Kidney (tissue), 14 donors: Measurements from ENCODE around the gene KDELR3. TPM values are rescaled to one million over a fixed set of nuclear protein-coding genes. Genes with fewer than 3 reads are reported as not detected.

Experiments
- DNase-seq, 5 donors: peaks; one replicate each; pipeline ENCODE4 v3.0.0-alpha.2; 2013 to 2020
- FAIRE-seq: peaks from 2 replicates; lab custom pipeline; 2012; peaks lifted over from hg19 to GRCh38; lab: Jason Lieb, UNC
- H3K27ac ChIP-seq, 2 donors: one replicate each; pipeline ENCODE4 v1.7.0; 2013; ENCODE audit warnings: low read depth in 2 of 2, low read length in 2 of 2, inconsistent platforms in 1 of 2
- H3K27me3 ChIP-seq: one replicate; pipeline ENCODE4 v1.7.1; 2013; ENCODE audit warnings: low read length, inconsistent platforms; ENCODE audit not compliant: control insufficient read depth, insufficient read depth
- H3K36me3 ChIP-seq, 3 donors: one replicate each; pipeline versions ENCODE4 v1.7.0 to v1.7.1; 2013; ENCODE audit warnings: low read length in 3 of 3, control low read depth in 1 of 3, inconsistent platforms in 1 of 3; ENCODE audit not compliant: insufficient read depth in 3 of 3, control insufficient read depth in 2 of 3
- H3K4me1 ChIP-seq, 3 donors: one replicate each; pipeline versions ENCODE4 v1.7.0 to v1.7.1; 2013; ENCODE audit warnings: low read length in 3 of 3, inconsistent platforms in 1 of 3, low read depth in 1 of 3; ENCODE audit not compliant: control insufficient read depth in 2 of 3, insufficient read depth in 2 of 3
- H3K4me3 ChIP-seq, 3 donors: one replicate each; pipeline versions ENCODE4 v1.7.0 to v1.8.1; 2013; ENCODE audit warnings: low read length in 3 of 3, control low read depth in 1 of 3, inconsistent platforms in 1 of 3
- H3K9ac ChIP-seq, 3 donors: one replicate each; pipeline versions ENCODE4 v1.7.0 to v1.7.1; 2013; ENCODE audit warnings: low read length in 3 of 3, control low read depth in 1 of 3, inconsistent platforms in 1 of 3
- H3K9me3 ChIP-seq, 3 donors: one replicate each; pipeline versions ENCODE4 v1.7.0 to v1.7.1; 2013; ENCODE audit warnings: low read length in 3 of 3, control low read depth in 1 of 3, inconsistent platforms in 1 of 3; ENCODE audit not compliant: control insufficient read depth in 2 of 3, insufficient read depth in 1 of 3
- CTCF ChIP-seq: IDR thresholded peaks from 3 replicates; pipeline ENCODE4 v1.5.1; 2012; ENCODE audit warnings: mild to moderate bottlenecking, moderate library complexity, borderline replicate concordance; ENCODE audit not compliant: insufficient read depth; ENCODE audit errors: extremely low read depth
- intact Hi-C: fragments of 100-400 bp; cut with DNase I; formaldehyde crosslinking; loops from one replicate; pipeline ENCODE4 v1.11.1; 2022
- polyA plus RNA-seq: library from polyadenylated mRNA; stranded (reverse); fragments of 350-450 nt; fragmentation: Illumina TruSeq; extraction: RNeasy Lipid Tissue Mini Kit (QIAGEN cat#74804); gene quantifications from one replicate; pipeline ENCODE4 v1.2.3, GENCODE V29; 2014; ENCODE audit warnings: low read depth, low replicate concordance; ENCODE audit not compliant: insufficient read depth
- total RNA-seq: library from RNA; stranded (reverse); fragmentation: NEBNext Ultra II Directional; extraction: Animal tissue kit (Norgen Biotek cat#: 25700); gene quantifications from one replicate; pipeline ENCODE4 v1.2.1, GENCODE V29; 2021
- donor health status: control.
- donor health status: control.
- donor health status: control.
- donor health status: control.
- donor health status: control.
- donor health status: DM: yes; HTN: yes; CAD: no.
- donor health status: Normal renal cell carcinoma (clear cell type).

KDELR3 gene
- total and polyA plus RNA-seq, 2 donors from 2014 or later = 11.4 to 16.7 TPM

DNA sequence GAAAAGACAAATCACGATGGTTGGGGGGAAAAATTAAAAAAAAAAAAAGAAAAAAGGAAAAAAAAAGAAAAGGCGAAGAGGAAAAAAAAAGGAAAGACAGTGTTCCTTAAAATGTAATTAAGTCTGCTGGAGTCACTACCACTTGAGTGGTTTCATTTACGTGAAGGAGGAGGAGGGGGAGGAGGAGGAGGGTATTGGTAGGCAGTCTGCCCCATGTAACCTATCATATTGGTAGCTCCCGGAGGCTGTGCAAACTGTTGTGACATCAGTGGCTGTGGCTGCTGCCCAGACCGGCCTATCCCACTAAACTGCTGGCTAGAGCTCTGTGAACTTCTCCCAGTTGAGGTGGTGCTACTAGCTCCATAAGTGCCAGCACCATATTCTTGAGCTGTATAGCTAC, 17.9 kb downstream of the KDELR3 start:
- H3K9ac ChIP-seq = no peak overlapping the region
- no peak for TF ChIP-seq CTCF
- no peak overlapping the region for H3K4me3 ChIP-seq
- no peaks in the 10 kb centered on the region for H3K27me3 ChIP-seq
- DNase-seq (peak in 1 of 5 donors; percentile 29), FAIRE-seq (no peak)
- peaks cover 36 to 88% (median 70%) of the 10 kb centered on the region in 3 donors for H3K36me3 ChIP-seq
- no peaks in the 10 kb centered on the region for H3K9me3 ChIP-seq
- intact Hi-C loops = no loop called here
- H3K4me1 ChIP-seq = peaks cover 0 to 5% (median 0%) of the 10 kb centered on the region in 3 donors
- H3K27ac ChIP-seq = no peak overlapping the region

DNA sequence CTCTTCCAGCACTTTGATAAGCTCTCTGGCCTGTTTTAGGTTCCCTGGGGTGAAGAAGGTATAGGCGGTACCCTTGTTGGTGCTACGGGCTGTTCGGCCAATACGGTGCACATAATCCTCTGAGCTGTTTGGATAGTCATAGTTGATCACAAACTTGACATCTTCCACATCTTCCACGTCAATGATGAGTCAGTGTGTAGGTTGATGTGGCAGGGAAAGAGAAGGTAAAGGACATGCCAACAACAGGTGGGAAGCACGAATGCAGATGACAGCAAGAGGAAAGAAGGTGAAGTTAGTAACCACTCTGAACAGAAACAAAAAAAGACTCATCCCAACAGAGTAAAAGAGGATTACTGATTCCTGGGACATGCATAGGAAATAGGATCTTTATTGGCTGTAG, 20.1 kb downstream of the KDELR3 start:
- DNase-seq = no peak
- no peaks in the 10 kb centered on the region for H3K9me3 ChIP-seq
- no peak for FAIRE-seq
- peaks cover 37 to 89% (median 63%) of the 10 kb centered on the region in 3 donors for H3K36me3 ChIP-seq
- no peak overlapping the region for H3K4me3 ChIP-seq
- H3K4me1 ChIP-seq = peaks cover 0 to 7% (median 3%) of the 10 kb centered on the region in 3 donors
- H3K27me3 ChIP-seq = no peaks in the 10 kb centered on the region
- H3K9ac ChIP-seq = no peak overlapping the region
- intact Hi-C loops = no loop called here
- no peak for TF ChIP-seq CTCF
- no peak overlapping the region for H3K27ac ChIP-seq

- intact Hi-C loops = no loop called here
- peaks cover 0 to 7% (median 3%) of the 10 kb centered on the region in 3 donors for H3K4me1 ChIP-seq
These were observed 21.2 kb downstream of the KDELR3 start for GRCh38 chr22:38489142-38489541.

More at GRCh38 chr22:38489142-38489541, 21.2 kb downstream of the KDELR3 start:
- H3K9me3 ChIP-seq = no peaks in the 10 kb centered on the region
- H3K9ac ChIP-seq = no peak overlapping the region
- no peak for TF ChIP-seq CTCF
- H3K27ac ChIP-seq = no peak overlapping the region
- H3K4me3 ChIP-seq = no peak overlapping the region
- FAIRE-seq (no peak), DNase-seq (peak in 1 of 5 donors; percentile 60)
- no peaks in the 10 kb centered on the region for H3K27me3 ChIP-seq
- peaks cover 38 to 89% (median 65%) of the 10 kb centered on the region in 3 donors for H3K36me3 ChIP-seq
